K562 (cell line): ENCODE data around the gene BTF3L4. TPM values are rescaled to one million over a fixed set of nuclear protein-coding genes. Genes with fewer than 3 reads are reported as not detected.

Experiments
- ATF6 ChIP-seq: sonication (generic); formaldehyde crosslinking; IDR thresholded peaks from 2 replicates; pipeline ENCODE4 v1.4.0; 2020; ENCODE audit warnings: mild to moderate bottlenecking, missing genetic modification reagents
- KHSRP ChIP-seq: fragments of 450-650 bp; IDR thresholded peaks from 2 replicates; pipeline ENCODE4 v1.6.1; 2017
- MLLT1 ChIP-seq, 2 experiments: fragments of 450-650 bp; IDR thresholded peaks; 2 replicates each; pipeline ENCODE4 v1.6.1; 2016
- PHF21A ChIP-seq: fragments of 450-650 bp; IDR thresholded peaks from 2 replicates; pipeline ENCODE4 v1.6.1; 2017; ENCODE audit warnings: low read depth, borderline replicate concordance
- RHOXF2B ChIP-seq: fragments of 250-450 bp; sonication (Bioruptor Pico); conservative IDR thresholded peaks from 2 replicates; pipeline ENCODE4 v1.5.1; 2021
- SMAD1 ChIP-seq: fragments of 150-350 bp; IDR thresholded peaks from 2 replicates; pipeline ENCODE4 v1.6.1; 2014; ENCODE audit warnings: low read length, low read depth; ENCODE audit not compliant: partially characterized antibody
- SMAD2 ChIP-seq: fragments of 150-350 bp; IDR thresholded peaks from 2 replicates; pipeline ENCODE4 v1.6.1; 2014; ENCODE audit warnings: low read depth, mild to moderate bottlenecking, low read length
- SMAD4 ChIP-seq: fragments of 250-450 bp; sonication (Bioruptor Pico); conservative IDR thresholded peaks from 2 replicates; pipeline ENCODE4 v1.8.0; 2021; ENCODE audit warnings: inconsistent platforms, mild to moderate bottlenecking, moderate library complexity
- SREBF1 ChIP-seq: fragments of 150-350 bp; IDR thresholded peaks from 2 replicates; pipeline ENCODE4 v1.6.1; 2014; ENCODE audit warnings: antibody characterized with exemption, low read depth, low read length, borderline replicate concordance
- TFE3 ChIP-seq: fragments of 450-650 bp; formaldehyde crosslinking; IDR thresholded peaks from 2 replicates; pipeline ENCODE4 v1.4.0; 2020; ENCODE audit warnings: mild to moderate bottlenecking, mixed read lengths
- TRIM24 ChIP-seq, 2 experiments: fragments of 450-650 bp; IDR thresholded peaks; 2 replicates each; pipeline ENCODE4 v1.6.1; 2016
- YBX1 ChIP-seq: fragments of 450-650 bp; IDR thresholded peaks from 2 replicates; pipeline ENCODE4 v1.7.1; 2016; ENCODE audit warnings: mild to moderate bottlenecking
- ZBTB1 ChIP-seq: sonication (generic); formaldehyde crosslinking; IDR thresholded peaks from 2 replicates; pipeline ENCODE4 v1.8.1; 2023; ENCODE audit warnings: missing genetic modification reagents, low read depth, mild to moderate bottlenecking, borderline replicate concordance
- ZC3H8 ChIP-seq: fragments of 450-650 bp; IDR thresholded peaks from 2 replicates; pipeline ENCODE4 v1.6.1; 2017
- ZNF232 ChIP-seq: sonication (generic); formaldehyde crosslinking; IDR thresholded peaks from 2 replicates; pipeline ENCODE4 v1.8.0; 2022; ENCODE audit warnings: mild to moderate bottlenecking, missing genetic modification reagents
- ZNF280B ChIP-seq: fragments of 250-450 bp; sonication (Bioruptor Pico); IDR thresholded peaks from 2 replicates; pipeline ENCODE4 v1.5.1; 2021; ENCODE audit warnings: mild to moderate bottlenecking
- ZNF639 ChIP-seq, 2 experiments: fragments of 200-800 bp in 1 of 2; sonication (Bioruptor generic) in 1 of 2; sonication (generic) in 1 of 2; formaldehyde crosslinking in 1 of 2; IDR thresholded peaks in 1 of 2; conservative IDR thresholded peaks in 1 of 2; 2 replicates each; pipeline versions ENCODE4 v1.5.0 to v1.6.1; 2016 to 2020; ENCODE audit warnings: missing compliant biosample characterization in 1 of 2, missing genetic modification characterization in 1 of 2, missing genetic modification reagents in 1 of 2
- ZNF778 ChIP-seq: fragments of 450-650 bp; formaldehyde crosslinking; IDR thresholded peaks from 2 replicates; pipeline ENCODE4 v1.4.0; 2020; ENCODE audit warnings: mild to moderate bottlenecking, moderate library complexity
- ZSCAN29 ChIP-seq: fragments of 450-650 bp; IDR thresholded peaks from 2 replicates; pipeline ENCODE4 v1.6.1; 2017
- ZSCAN32 ChIP-seq: fragments of 450-650 bp; formaldehyde crosslinking; IDR thresholded peaks from 2 replicates; pipeline ENCODE4 v1.4.0; 2020; ENCODE audit warnings: mild to moderate bottlenecking, moderate library complexity
- polyA plus RNA-seq, 8 experiments: library from polyadenylated mRNA; depleted of rRNA in 4 of 8; stranded (reverse) in 5 of 8; unstranded in 3 of 8; fragments of >200 nt; fragmentation: Nextera tagmentation in 2 of 8; fragmentation: Illumina TruSeq in 1 of 8; extraction: Ambion mirVana in 2 of 8; extraction: Trizol in 1 of 8; gene quantifications; 2 replicates each; pipeline versions ENCODE4 v1.2.1 to v1.2.3, GENCODE V29; 2011 to 2014; ENCODE audit warnings: inconsistent platforms in 1 of 8, missing spikeins in 1 of 8
- total RNA-seq, 7 experiments: library from RNA; depleted of rRNA in 6 of 7; stranded (reverse); fragments of >200 nt in 6 of 7; fragmentation: Illumina TruSeq in 2 of 7; extraction: Trizol in 2 of 7; gene quantifications; 2 replicates each; pipeline versions ENCODE4 v1.2.1 to v1.2.3, GENCODE V29; 2011 to 2021; ENCODE audit warnings: low replicate concordance in 1 of 7

Gene BTF3L4
- total and polyA plus RNA-seq, 9 of the 15 experiments (the other 6 are each of a cell fraction or from before 2014, with no cell fraction given), result 40.1 to 106 (median 88.8) TPM

GRCh38 chr1:52055066-52055865, 829 bp upstream of the BTF3L4 start, which contains the start of gene TXNDC12 (continued):
- no peak for TF ChIP-seq ZNF639 (CRISPR knock-in tag; conservative IDR thresholded peaks at IDR 0.05 in 1 of 2, IDR thresholded peaks at IDR 0.05 in 1 of 2)
- no peak for TF ChIP-seq SREBF1
- TF ChIP-seq SMAD1, result peak; percentile 72
- TF ChIP-seq ZNF778, result no peak
- 0 out of 4 replicates have a peak, but pooled peaks have one; percentile 8 to 53 for TF ChIP-seq MLLT1 (IDR thresholded peaks at IDR 0.05)
- TF ChIP-seq ZC3H8, result no peak
- no peak for TF ChIP-seq YBX1
- TF ChIP-seq ZNF280B (CRISPR knock-in tag), result no peak
- peak; percentile 35; the same call in 1 of the 2 replicates for TF ChIP-seq SMAD4
- TF ChIP-seq ZNF232 (CRISPR knock-in tag), result 0 out of 2 replicates have a peak, but pooled peaks have one; percentile 61
- TF ChIP-seq TFE3, result no peak
- no peak for TF ChIP-seq ZBTB1 (CRISPR knock-in tag)
- peak; percentile 36 to 77; a peak in 2 of 4 replicates for TF ChIP-seq TRIM24 (IDR thresholded peaks at IDR 0.05)
- TF ChIP-seq ZSCAN29, result peak; percentile 65; the same call in 1 of the 2 replicates
- TF ChIP-seq ZSCAN32 (CRISPR knock-in tag), result peak; percentile 88
- TF ChIP-seq RHOXF2B, result no peak
- no peak; the same call in 1 of the 2 replicates for TF ChIP-seq ATF6 (CRISPR knock-in tag)
- no peak for TF ChIP-seq KHSRP
- TF ChIP-seq PHF21A, result peak; percentile 45; the same call in 1 of the 2 replicates
- TF ChIP-seq SMAD2, result no peak
